HG03342 (cell line): ENCODE results near the gene ARHGDIB.

Source experiments
- ATAC-seq: cut with Tn5 transposase; IDR thresholded peaks from one replicate; pipeline ENCODE4 v1.9.1; 2021; ENCODE audit warnings: mild to moderate bottlenecking, moderate library complexity; ENCODE audit not compliant: unreplicated experiment

Gene ARHGDIB

DNA sequence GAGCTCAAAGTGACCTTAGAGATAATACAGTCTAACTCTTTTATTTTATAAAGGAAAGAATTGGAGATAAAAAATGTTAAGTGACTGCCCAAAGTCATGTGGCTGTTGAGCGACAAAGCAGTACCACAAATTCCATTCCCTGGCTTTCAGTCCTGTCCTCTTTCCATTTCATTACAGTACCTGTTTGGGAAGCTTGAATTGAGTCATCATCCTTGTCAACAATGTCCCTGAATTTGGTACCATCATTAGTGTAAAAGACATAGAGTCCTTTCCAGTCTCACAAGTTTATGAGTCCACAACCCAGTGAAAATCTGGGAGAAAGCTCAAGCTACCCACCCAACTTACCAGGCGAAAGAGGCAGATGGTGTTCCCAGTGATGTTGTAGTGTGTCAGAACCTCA, 26.9 kb downstream of the ARHGDIB start:
- ATAC-seq, result no peak

DNA sequence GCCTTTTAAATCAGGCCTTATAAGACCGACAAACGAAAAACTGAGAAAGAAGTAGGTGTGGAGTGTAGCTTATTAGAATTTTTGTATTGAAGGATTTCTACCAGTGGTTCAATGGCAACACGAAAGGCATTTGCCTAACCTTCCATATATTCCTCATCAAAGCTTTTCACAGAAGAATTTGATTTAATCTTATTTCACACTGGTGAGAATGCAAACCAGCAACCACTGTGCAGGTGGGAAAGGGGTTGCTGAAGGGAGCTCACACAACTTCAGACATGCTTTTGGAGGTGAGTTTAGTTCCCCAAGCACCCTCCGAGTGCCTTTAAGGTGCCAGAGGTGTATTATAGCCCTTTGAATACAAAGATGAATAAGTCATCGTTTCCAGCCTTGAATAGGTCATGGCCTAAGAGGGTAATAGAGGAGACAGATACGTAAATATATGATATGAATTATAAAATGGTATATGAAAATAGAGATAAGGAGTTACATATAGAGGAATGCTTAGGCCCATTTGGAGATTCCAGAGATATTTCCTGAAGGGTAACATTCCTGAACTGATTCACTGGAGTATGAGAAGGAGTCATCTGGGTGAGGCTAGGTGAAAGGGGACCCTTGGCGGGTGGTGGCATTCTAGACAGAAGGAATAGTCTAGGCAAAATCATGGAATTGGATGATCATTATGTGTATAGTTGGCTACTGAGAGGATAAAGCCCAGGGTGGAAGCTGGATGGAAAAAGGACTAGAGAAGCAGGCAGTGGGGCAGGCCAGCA, 29.4 kb downstream of the ARHGDIB start:
- ATAC-seq, result no peak

DNA sequence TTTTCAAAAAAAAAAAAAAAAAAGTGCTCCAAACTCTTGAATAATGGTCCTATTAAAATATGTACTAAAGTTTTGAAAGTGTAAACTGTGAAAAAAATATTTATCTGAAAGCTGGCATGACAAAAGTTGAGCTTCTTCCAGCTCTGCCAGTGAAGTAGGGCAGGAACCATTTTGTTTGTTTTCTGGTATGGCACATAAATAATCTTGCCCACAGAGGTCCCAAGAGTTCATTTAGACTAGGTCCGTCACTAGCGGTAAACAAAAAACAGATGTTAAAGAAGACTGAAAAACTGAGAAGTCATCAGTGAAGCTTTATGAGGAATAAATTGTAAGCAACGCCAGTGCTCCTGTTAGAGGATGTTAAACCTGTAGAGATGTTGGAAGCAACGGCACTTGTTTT, 30.0 kb downstream of the ARHGDIB start:
- no peak for ATAC-seq

DNA sequence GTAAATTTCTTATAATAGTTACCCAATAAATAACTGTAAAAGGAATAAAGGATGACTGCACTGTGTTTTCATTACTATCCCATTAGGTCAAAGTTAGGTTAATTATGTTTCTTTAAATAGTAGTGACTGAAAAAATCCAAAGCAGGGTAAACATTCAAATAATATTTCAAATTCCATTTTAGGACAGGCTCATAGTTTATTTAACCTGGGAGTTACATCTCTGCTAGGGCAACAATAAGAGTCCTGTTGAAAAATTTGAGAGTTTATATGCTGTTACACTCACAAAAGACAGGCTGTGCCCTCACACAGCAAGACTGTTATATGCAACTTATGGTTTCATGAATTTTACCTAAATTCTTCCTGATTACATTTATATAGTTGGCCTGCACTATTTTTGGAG, 31.1 kb downstream of the ARHGDIB start:
- ATAC-seq, result no peak

DNA sequence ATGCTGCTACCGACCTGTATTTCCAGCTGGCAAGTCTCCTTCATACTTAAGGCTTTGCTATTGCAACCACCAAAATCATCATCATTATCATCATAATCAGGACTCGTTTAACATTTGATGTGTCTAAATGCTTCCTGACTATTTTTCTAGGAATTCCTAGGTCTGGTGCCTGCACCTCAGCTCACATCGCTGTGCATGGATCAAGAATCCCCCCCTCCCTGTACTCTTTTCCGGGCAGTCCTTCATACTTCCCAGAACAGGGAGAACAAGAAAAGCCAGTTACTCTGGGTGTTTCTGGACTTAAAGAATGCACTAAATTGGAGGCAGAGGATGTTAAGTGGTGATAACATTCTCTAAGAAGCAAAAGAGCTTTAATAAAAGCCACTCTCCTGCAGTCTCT, 32.5 kb downstream of the ARHGDIB start:
- ATAC-seq, result no peak

DNA sequence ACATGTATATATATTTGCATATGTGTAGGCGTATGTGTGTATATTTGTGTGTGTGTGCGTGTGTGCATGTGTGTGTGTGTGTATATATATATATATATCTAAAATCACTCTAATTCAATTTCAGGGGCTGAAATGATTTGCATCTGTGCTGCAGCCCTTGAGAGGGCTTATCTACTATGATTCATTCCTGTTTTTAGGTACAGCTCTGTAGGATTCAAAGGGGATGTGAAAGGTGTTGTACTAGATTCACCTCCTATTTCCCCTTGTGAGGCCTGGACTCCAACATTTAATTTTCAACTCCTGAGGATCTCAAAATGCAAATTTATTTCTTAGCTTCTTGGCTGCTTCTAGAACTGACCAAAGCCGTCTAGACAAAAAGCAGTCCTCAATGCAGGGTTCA, 34.1 kb downstream of the ARHGDIB start:
- ATAC-seq, result no peak

DNA sequence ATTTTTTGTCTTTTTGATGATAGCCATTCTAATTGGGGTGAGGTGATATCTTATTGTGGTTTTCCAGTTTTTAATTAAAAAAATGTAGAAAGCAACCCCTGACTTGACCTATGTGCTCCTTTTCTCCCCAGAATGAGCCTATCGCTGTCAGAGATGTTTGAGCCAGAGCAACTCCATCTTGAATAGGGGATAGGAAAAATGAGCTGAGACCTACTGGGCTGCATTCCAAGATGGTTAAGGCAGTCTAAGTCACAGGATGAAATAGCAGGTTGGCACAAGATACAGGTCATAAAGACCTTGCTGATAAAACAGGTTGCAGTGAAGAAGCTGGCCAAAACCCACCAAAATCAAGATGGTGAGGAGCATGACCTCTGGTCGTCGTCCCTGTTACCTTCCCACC, 36.9 kb downstream of the ARHGDIB start:
- ATAC-seq, result no peak

DNA sequence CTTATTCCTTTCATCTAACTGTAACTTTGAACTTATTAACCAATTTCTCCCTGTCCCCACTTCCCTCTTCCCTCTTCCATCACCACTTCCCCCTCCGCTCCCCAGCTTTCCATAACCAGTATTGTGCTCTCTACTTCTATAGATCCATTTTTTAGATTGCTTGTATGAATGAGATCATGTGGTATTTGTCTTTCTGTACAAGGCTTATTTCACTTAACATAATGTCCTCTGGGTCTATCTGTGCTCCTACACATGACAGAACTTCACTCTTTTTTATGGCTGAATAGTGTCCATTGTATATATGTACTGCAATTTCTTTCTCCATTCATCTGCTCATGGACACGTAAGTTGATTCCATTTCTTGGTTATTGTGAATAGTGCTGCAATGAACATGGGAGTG, 37.5 kb downstream of the ARHGDIB start:
- no peak for ATAC-seq

DNA sequence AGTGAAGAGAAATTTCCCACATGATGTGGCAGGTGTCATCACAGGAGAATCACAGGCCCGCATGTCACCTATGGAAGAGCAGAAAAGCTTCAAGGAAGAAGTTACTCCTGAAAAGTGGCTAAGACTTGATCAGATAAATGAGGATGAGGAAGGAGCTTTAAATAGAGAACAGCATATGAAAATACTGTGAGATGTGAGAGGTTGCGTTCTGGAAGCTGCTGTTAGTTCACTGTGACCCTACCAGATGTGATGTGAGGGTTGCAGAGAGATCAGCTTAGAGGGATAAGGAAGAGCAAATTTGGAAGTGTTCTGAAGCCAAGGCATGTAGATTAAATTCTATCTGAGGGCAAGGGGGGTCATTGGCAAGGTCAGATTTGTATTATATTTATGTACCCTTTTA, 40.2 kb downstream of the ARHGDIB start:
- ATAC-seq, result peak; percentile 35

DNA sequence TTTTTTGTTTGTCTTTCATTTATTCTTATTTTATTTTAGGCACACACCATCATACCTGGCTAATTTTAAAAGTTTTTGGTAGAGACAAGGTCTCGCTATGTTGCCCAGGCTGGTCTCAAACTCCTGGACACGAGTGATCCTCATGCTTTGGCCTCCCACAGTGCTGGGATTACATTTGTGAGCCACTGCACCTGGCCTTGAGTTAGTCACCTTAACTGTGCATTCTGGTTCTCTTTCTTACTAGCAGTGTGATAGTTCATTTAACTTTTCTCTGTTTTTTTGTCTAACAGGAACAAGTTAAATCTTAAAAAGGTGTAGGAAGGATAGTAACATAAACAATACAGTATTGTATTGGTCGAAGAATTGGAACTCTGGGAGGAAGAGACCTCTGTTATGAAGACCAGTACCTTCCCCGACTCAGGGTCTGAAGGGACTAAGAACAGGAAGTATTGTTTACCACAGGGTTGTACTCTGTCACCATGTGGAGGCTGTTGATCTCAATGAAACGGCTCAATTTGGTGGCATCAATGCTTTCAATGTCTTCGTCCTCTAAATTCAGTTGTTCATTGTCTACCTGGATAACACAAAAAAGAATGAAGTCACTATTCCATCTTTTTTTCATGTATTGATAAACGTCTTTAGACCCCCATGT, 40.8 kb downstream of the ARHGDIB start:
- ATAC-seq, result peak; percentile 67

DNA sequence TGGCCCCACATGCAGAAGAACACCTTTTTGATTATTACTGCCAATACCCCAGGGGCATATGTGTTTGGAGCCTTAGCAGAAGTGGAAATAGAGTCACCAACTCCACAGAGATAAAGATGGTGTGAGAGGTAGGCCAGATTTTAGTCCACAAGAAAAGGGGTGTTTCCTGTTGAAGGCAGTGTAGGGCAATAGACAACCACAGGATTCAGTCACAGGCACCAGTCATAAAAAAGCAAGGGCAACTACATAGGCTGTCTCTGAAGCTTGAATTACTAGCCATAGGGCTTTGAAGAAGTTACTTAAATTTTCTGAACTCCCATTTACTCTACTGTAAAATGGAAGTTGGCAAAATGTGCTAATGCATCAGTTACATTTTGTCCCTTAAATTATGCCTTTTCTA, 41.9 kb downstream of the ARHGDIB start:
- no peak for ATAC-seq

DNA sequence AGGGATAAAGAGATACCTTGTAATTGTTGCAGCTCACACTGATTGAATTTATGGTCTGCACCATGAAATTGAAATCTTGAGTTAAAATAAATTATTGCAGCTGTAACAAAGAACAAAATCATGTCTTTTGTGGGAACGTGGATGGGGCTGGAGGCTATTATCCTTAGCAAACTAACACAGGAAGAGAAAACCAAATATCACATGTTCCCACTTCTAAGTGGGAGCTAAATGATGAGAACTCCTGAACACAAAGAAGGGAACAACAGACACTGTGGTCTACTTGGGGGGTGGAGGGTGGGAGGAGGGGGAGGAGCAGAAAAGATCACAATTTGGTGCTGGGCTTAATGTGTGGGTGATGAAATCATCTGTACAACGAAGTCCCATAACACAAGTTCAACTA, 45.7 kb downstream of the ARHGDIB start:
- ATAC-seq, result no peak

DNA sequence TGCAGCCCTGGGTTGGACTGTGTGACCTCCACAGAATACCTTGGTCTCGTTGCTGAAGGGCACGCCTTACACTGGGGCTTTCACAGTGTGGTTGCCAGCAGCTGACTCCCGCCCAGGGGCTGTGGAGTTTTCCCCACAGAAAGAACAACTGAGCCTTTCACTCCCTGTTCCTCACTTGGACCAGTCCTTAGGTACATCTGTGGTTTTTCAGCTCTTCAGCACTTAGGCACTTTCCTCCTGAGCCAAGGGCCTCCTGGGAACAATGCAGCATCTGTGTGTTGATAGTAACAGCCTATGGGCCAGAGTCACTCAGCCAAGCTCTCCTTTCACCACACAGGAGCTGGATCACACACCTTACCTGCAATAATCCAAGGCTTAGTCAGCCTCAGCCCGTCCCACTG, 48.0 kb downstream of the ARHGDIB start:
- ATAC-seq, result no peak

DNA sequence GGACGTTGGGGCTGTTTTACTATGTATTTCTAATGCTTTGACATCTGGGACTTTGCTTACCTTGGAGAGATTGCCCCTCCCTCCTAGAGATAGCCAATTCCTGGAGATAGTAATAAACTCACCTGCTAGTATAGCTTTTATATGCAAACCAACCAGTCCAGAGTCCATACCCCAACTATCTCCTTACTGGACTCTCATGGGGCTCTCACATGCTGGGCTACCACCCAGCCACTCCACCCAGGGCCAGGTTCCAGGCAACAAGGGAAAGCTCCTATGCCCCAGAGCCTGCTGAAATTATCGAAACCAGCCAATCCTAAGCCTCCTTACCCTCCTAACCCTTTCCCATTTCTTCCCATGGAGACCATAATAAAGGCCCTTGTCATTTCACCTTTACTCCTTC, 50.3 kb downstream of the ARHGDIB start:
- ATAC-seq, result no peak

DNA sequence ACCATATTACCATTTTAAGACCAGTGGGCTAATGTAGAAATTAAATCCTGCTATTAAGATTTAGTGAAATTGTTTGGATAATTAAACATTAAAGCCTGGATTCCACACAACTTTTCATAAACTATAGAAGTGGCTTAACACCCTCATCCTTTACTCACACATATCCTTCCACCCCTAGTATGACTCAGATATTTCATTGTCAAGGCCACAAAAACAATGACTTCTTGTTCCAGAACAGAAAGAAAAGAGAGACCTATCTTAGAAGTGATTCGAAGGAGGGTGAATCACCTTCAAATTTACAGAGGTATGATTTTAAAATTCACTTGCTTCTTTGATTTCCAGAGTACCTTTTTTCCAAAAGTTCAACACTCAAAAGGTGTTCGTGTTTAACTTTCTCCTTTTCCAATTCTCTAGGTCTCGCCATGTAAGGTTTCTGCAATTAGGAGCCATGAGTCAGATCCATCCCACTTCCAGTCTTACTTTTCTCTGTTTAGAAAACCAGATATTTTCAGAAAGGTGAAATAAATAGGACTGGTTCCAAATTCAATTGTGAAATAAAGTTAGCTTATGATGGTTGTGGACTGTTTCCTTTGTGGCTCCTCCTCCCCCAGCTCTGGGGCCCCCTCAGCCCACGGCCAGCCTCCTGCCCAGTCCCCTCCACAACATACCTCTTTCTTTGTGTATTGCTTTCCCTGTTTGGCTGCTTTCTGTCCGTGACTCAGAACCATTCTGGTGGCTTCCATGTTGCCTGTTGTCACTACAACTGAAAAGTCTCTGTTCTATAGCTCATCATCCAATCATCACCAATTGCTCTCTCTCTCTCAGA, 51.1 kb downstream of the ARHGDIB start:
- no peak for ATAC-seq

DNA sequence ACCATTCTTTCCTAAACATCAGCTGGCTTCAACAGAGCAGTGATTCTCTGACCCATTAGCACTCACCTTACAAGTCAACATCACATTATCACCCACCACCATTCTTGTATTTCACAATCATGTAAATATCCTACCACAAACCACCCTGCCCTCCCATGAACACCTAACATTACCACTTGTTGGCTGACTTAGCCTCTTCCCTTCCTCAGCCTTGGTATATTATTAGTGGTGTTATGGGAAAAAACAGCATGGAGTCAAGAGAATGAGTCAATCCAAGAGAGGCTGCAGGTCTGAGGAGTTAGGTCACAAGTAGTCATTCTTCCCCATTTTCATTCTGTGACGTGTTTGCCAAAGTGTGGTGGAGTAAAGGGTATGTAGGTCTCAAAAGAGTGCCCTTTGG, 53.4 kb downstream of the ARHGDIB start:
- ATAC-seq, result no peak

DNA sequence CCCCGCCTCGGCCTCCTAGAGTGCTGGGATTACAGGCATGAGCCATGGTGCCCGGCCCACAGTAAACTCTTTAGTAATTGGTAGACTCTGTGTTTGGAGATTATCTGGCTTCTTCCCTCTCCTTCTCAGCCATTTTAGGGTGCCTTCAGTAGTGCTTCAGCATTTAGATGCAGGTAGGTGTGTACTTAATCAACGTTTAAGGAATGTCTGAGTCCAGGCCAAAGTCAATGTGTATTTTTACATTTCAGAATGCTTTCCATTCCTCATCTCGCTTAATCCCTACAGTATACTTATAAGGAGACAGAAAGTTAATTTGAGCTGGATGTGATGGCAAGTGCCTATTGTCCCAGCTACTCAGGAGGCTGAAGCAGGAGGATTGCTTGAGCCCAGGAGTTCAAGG, 55.3 kb downstream of the ARHGDIB start:
- no peak for ATAC-seq

DNA sequence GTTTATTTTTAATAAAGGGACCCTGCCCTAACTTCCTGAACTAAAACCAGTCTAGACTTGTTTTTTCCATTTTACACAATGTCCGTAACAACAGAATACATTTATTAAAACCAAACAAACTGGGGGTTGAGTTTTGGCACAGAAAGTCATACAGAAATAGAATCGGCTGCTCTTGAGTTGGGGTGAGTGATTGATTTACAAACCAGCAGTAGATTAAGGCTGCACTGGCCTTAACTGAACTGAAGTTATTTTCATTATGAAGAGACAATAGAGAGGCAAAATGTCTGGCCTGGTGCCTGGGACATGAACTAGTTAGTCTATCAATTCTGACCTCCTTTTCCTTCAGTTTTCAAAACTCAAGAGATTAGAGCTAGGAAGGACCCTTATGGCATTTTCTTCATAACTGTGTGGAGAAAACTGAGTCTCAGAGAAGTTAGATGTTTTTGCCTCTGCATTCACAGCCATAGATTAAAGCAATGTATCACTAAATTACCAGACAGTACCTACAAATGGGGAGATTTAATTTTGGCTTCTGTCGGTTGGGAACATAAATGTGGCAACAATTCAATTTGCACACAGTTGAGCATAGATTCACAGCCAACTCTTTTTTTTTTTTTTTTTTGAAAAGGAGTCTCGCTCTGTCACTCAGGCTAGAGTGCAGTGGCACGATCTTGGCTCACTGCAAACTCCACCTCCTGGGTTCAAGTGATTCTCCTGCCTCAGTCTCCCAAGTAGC, 56.0 kb downstream of the ARHGDIB start:
- ATAC-seq, result no peak

DNA sequence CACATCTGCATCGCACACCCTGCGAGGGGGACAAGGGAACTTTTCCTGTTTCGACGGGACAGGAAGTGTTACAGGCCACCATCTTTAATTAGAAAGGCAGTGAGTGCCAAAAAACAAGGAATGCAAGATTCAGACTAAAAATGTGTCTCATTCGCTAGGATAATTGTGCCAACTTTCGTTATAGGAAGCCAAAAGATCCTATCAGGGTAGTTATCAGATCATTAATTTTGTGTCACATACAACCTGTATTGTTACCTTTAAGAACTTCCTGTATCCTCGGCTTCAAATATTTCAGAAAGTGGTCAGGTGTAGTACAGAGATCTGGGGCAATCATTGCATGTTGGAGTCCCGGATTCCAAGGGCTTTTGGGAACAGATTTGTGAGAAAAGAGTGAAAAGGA, 56.5 kb downstream of the ARHGDIB start:
- no peak for ATAC-seq

DNA sequence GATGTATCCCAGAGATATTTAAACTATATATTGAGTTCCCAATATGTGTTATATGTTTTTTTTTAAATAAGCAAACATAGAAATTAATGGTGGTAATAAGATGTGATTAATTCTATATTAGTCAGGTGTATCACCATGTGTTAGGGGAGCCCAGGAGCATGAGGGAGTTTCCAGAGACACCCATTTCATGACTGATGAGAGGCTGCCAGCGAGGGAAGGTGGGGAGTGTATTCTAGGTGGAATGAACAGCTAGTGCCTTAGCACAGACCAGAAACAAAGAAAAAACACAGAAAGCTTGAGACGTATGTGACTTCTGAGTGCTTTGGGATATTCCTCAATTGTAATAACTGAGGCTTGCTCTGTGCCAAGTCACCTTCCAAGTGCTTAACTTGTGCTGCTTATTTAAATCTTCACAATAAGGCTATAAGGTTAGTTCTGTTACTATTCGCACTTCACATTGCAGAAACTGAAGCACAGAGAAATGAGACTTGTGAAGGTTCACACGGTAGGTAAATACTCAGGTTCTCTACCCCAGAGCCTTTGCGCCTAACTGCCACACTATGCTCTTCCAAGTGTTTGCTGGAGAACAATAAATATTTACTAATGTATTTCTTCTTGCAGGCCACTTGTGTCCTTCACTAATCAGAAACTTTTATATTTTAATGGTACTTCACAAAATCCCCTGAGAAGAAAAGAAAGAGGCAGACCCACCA, 57.9 kb downstream of the ARHGDIB start:
- no peak for ATAC-seq

DNA sequence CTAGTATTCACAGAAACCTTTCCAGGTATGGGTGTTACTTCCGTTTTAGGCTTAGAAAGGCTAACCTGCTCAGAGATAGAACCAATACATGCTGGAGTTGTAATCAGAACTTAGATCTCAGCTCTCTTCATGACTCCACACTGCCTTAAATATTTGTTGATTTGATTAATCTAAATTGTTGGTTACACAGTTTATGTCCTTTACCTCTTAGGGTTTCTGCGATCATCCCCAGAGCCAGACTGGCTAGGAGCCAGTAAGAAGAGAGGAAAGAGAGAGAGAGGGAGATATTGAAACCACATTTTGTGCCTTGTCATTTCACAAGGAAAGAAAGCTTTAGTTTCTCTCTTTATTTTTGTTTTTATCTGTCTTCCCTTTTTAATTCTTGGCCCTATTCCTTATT, 58.9 kb downstream of the ARHGDIB start:
- no peak for ATAC-seq
